HCT116 (cell line): ENCODE measurements around the gene TRAPPC14. TPM values are rescaled to one million over a fixed set of nuclear protein-coding genes. Genes with fewer than 3 reads are reported as not detected.

Experiments used
- ATAC-seq: fragments of 200-7000 bp; cut with Tn5 transposase; 2 replicates; pipeline ENCODE4 v1.9.1; 2020; ENCODE audit warnings: mild to moderate bottlenecking, moderate library complexity
- BruUV-seq: library from RNA; stranded (reverse); fragments of 400-500 nt; replicated peaks from 2 replicates; lab custom pipeline; 2021; lab: Mats Ljungman, UMichigan
- CTCF ChIA-PET: fragments of 300-600 bp; sonication (Branson Sonifier 250); formaldehyde crosslinking; loops from one replicate; lab custom pipeline; 2021; ENCODE audit warnings: antibody characterized with exemption; lab: Charles Lee
- POLR2A ChIA-PET: fragments of 300-600, 350-600 bp; sonication (Branson Sonifier 250); formaldehyde crosslinking; loops from one replicate; lab custom pipeline; 2021; ENCODE audit warnings: antibody characterized with exemption; lab: Charles Lee
- RAD21 ChIA-PET, 2 experiments: fragments of 300-600 bp; sonication (Branson Sonifier 250); formaldehyde crosslinking; loops; one replicate each; lab custom pipeline; 2023; ENCODE audit warnings: low total read pairs in 2 of 2; ENCODE audit not compliant: uncharacterized antibody in 2 of 2, unreplicated experiment in 2 of 2, low non-redundant PET in 1 of 2; lab: Charles Lee
- DNase-seq: peaks from one replicate; pipeline ENCODE4 v3.0.0-alpha.2; 2010; ENCODE audit warnings: low read depth, low spot score
- H2AFZ ChIP-seq: fragments of 200-600 bp; shearing (Covaris generic), sonication (generic); 2 replicates; pipeline ENCODE4 v1.6.1; 2017; ENCODE audit warnings: low read depth, mixed run types, mixed read lengths, antibody characterized with exemption, low read length; ENCODE audit not compliant: poor library complexity, severe bottlenecking
- H3K27ac ChIP-seq: 2 replicates; pipeline ENCODE4 v1.5.1; 2012; ENCODE audit warnings: low read depth, low read length
- H3K27me3 ChIP-seq: fragments of 200-600 bp; sonication (generic); 2 replicates; pipeline ENCODE4 v1.6.1; 2016; ENCODE audit warnings: mixed run types, low read length, mixed read lengths; ENCODE audit not compliant: insufficient read depth
- H3K36me3 ChIP-seq, 2 experiments: fragments of 200-500 bp in 1 of 2; fragments of 200-600 bp in 1 of 2; sonication (Bioruptor generic) in 1 of 2; sonication (generic) in 1 of 2; 2 replicates each; pipeline versions ENCODE4 v1.5.1 to v1.6.1; 2014 to 2016; ENCODE audit warnings: low read length in 2 of 2, inconsistent platforms in 1 of 2, mixed read lengths in 1 of 2, mixed run types in 1 of 2; ENCODE audit not compliant: insufficient read depth in 2 of 2, control insufficient read depth in 1 of 2
- H3K4me1 ChIP-seq, 2 experiments: fragments of 200-600 bp in 1 of 2; sonication (generic) in 1 of 2; 2 replicates each; pipeline versions ENCODE4 v1.5.1 to v1.6.1; 2012 to 2017; ENCODE audit warnings: low read length in 2 of 2, inconsistent platforms in 1 of 2, mild to moderate bottlenecking in 1 of 2, mixed read lengths in 1 of 2, mixed run types in 1 of 2, moderate library complexity in 1 of 2; ENCODE audit not compliant: insufficient read depth in 2 of 2, control insufficient read depth in 1 of 2
- H3K4me2 ChIP-seq: fragments of 200-600 bp; sonication (generic); 2 replicates; pipeline ENCODE4 v1.6.1; 2017; ENCODE audit warnings: mixed run types, low read length, mixed read lengths
- H3K4me3 ChIP-seq, 2 experiments: fragments of 200-600 bp in 1 of 2; sonication (generic) in 1 of 2; replicated peaks in 1 of 2; 2 replicates each; pipeline ENCODE4 v1.5.1; 2011 to 2016; ENCODE audit warnings: low read length in 2 of 2, control low read depth in 1 of 2, low read depth in 1 of 2, mild to moderate bottlenecking in 1 of 2, mixed read lengths in 1 of 2, mixed run types in 1 of 2
- H3K79me2 ChIP-seq: fragments of 200-600 bp; sonication (generic); 2 replicates; pipeline ENCODE4 v1.6.1; 2017; ENCODE audit warnings: mild to moderate bottlenecking, mixed run types, low read length, moderate library complexity, mixed read lengths; ENCODE audit not compliant: insufficient read depth
- H3K9ac ChIP-seq: fragments of 200-600 bp; sonication (generic); 2 replicates; pipeline ENCODE4 v1.6.1; 2016; ENCODE audit warnings: low read length, mixed read lengths
- H3K9me2 ChIP-seq: fragments of 200-600 bp; sonication (generic), shearing (Covaris generic); 2 replicates; pipeline ENCODE4 v1.6.1; 2017; ENCODE audit warnings: mixed run types, mild to moderate bottlenecking, moderate library complexity; ENCODE audit not compliant: insufficient read depth
- H3K9me3 ChIP-seq, 2 experiments: fragments of 200-500 bp in 1 of 2; fragments of 200-600 bp in 1 of 2; sonication (Bioruptor generic) in 1 of 2; sonication (generic) in 1 of 2; 2 replicates each; pipeline ENCODE4 v1.6.1; 2014 to 2017; ENCODE audit warnings: low read length in 2 of 2, mixed read lengths in 2 of 2, inconsistent platforms in 1 of 2, low read depth in 1 of 2, mild to moderate bottlenecking in 1 of 2, mixed run types in 1 of 2, moderate library complexity in 1 of 2; ENCODE audit not compliant: control insufficient read depth in 1 of 2, insufficient read depth in 1 of 2
- H4K20me1 ChIP-seq: fragments of 200-600 bp; sonication (generic), shearing (Covaris generic); 2 replicates; pipeline ENCODE4 v1.6.1; 2017; ENCODE audit warnings: mixed run types, mild to moderate bottlenecking, moderate library complexity; ENCODE audit not compliant: insufficient read depth
- CBX3 ChIP-seq: IDR thresholded peaks from 2 replicates; pipeline ENCODE4 v1.6.1; 2012; ENCODE audit warnings: low read depth
- CEBPB ChIP-seq: IDR thresholded peaks from 2 replicates; pipeline ENCODE4 v1.6.1; 2012; ENCODE audit warnings: low read depth
- ELF1 ChIP-seq: IDR thresholded peaks from 2 replicates; pipeline ENCODE4 v1.6.1; 2012; ENCODE audit warnings: low read depth, borderline replicate concordance
- EZH2phosphoT487 ChIP-seq: fragments of 200-600 bp; IDR thresholded peaks from 2 replicates; pipeline ENCODE4 v1.6.1; 2018; ENCODE audit warnings: antibody characterized with exemption, borderline replicate concordance
- FOSL1 ChIP-seq: IDR thresholded peaks from 2 replicates; pipeline ENCODE4 v1.6.1; 2012; ENCODE audit warnings: low read depth
- MAX ChIP-seq: IDR thresholded peaks from 2 replicates; pipeline ENCODE4 v1.6.1; 2012
- POLR2A ChIP-seq: IDR thresholded peaks from 2 replicates; pipeline ENCODE4 v1.7.0; 2011; ENCODE audit warnings: borderline replicate concordance; ENCODE audit not compliant: insufficient read depth, insufficient read length; ENCODE audit errors: extremely low read depth
- POLR2AphosphoS5 ChIP-seq: IDR thresholded peaks from 2 replicates; pipeline ENCODE4 v1.6.1; 2011; ENCODE audit warnings: mild to moderate bottlenecking, low read depth, low read length, moderate library complexity
- RAD21 ChIP-seq: IDR thresholded peaks from 2 replicates; pipeline ENCODE4 v1.6.1; 2012; ENCODE audit warnings: low read depth, mild to moderate bottlenecking
- REST ChIP-seq: IDR thresholded peaks from 2 replicates; pipeline ENCODE4 v1.6.1; 2012; ENCODE audit warnings: low read depth
- SIN3A ChIP-seq: IDR thresholded peaks from 2 replicates; pipeline ENCODE4 v1.6.1; 2012; ENCODE audit warnings: low read depth
- SP1 ChIP-seq: IDR thresholded peaks from 2 replicates; pipeline ENCODE4 v1.6.1; 2012; ENCODE audit warnings: low read depth
- YY1 ChIP-seq: IDR thresholded peaks from 2 replicates; pipeline ENCODE4 v1.6.1; 2011; ENCODE audit warnings: low read length, low read depth, moderate library complexity, mild to moderate bottlenecking; ENCODE audit not compliant: insufficient replicate concordance; ENCODE audit errors: extremely low read depth
- ZFX ChIP-seq: fragments of 450-650 bp; IDR thresholded peaks from 2 replicates; pipeline ENCODE4 v1.6.1; 2017
- ZNF274 ChIP-seq: fragments of 200-500 bp; sonication (Bioruptor generic); IDR thresholded peaks from 2 replicates; pipeline ENCODE4 v1.6.1; 2014; ENCODE audit warnings: mild to moderate bottlenecking, low read depth, low read length, inconsistent platforms
- intact Hi-C: fragments of 100-400 bp; cut with micrococcal nuclease; formaldehyde crosslinking; loops from 2 replicates; pipeline ENCODE4 v1.10.0; 2022
- total RNA-seq: library from RNA; stranded (reverse); gene quantifications from one replicate; pipeline ENCODE4 v1.2.1, GENCODE V29; 2021; ENCODE audit not compliant: unreplicated experiment
- TF ChIP-seq, protein P1 (sequence below), 3 experiments: fragments of 200-600 bp in 1 of 3; sonication (generic) in 1 of 3; IDR thresholded peaks in 2 of 3; conservative IDR thresholded peaks in 1 of 3; 2 replicates each; pipeline ENCODE4 v1.5.1; 2012 to 2017; ENCODE audit warnings: low read depth in 2 of 3, low read length in 2 of 3, antibody characterized with exemption in 1 of 3, borderline replicate concordance in 1 of 3, control low read depth in 1 of 3, mild to moderate bottlenecking in 1 of 3, mixed read lengths in 1 of 3, mixed run types in 1 of 3, moderate library complexity in 1 of 3; ENCODE audit not compliant: insufficient read depth in 1 of 3

TRAPPC14 gene
- total RNA-seq, 1 experiment from 2014 or later, result 23.2 TPM

DNA sequence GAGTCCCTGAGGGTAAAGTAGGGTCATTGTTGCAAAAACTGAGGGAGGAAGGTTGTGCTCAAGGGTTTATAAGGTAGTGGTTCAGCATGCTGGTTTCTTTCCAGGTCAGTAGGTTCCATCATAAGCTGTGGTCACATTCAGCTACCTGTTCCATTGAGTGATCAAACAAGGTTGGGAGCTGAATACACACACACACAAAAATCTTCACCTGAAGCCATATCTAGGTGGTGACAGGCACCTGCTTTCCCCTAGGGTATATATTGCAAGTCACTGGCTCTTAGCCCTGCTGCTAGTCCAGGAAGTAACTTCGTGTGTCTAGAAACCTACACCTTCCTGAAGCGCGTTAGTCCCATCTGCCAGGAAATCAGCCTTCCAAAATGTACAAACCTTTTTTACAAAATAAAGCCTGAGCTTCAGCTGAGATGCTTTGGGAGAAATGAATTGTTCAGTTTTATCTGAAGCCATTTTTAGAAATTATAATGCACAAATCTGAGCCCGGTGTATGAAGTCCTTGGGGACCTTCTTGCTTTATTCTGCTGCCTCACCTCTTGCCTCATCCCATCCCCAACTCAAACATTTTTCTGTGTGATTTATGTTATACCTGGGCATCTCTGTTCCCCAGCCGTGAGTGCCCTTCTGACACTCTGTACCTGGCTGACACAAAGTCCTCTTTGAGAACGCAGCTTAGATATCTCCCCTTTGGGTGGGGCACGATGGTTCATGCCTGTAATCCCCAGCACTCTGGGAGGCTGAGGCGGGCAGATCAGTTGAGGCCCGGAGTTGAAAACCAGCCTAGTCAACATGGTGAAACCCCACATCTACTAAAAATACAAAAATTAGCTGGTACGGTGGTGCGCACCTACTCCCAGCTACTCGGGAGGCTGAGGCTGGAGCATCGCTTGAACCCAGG lies 20.4 kb downstream of the TRAPPC14 start:
- no peaks in the 10 kb centered on the region for H3K79me2 ChIP-seq
- no peak for DNase-seq
- intact Hi-C loops, result no loop called here
- H3K27ac ChIP-seq, result no peak overlapping the region
- no peaks in the 10 kb centered on the region for H4K20me1 ChIP-seq
- no peaks in the 10 kb centered on the region for H3K36me3 ChIP-seq
- TF ChIP-seq RAD21 (no peak), ELF1 (no peak), SIN3A (no peak), ZFX (no peak), FOSL1 (no peak), CBX3 (no peak), REST (no peak), SP1 (no peak), ZNF274 (no peak), EZH2phosphoT487 (no peak), POLR2AphosphoS5 (no peak), YY1 (no peak), POLR2A (no peak), MAX (no peak), CEBPB (no peak)
- TF ChIP-seq, protein P1, sequence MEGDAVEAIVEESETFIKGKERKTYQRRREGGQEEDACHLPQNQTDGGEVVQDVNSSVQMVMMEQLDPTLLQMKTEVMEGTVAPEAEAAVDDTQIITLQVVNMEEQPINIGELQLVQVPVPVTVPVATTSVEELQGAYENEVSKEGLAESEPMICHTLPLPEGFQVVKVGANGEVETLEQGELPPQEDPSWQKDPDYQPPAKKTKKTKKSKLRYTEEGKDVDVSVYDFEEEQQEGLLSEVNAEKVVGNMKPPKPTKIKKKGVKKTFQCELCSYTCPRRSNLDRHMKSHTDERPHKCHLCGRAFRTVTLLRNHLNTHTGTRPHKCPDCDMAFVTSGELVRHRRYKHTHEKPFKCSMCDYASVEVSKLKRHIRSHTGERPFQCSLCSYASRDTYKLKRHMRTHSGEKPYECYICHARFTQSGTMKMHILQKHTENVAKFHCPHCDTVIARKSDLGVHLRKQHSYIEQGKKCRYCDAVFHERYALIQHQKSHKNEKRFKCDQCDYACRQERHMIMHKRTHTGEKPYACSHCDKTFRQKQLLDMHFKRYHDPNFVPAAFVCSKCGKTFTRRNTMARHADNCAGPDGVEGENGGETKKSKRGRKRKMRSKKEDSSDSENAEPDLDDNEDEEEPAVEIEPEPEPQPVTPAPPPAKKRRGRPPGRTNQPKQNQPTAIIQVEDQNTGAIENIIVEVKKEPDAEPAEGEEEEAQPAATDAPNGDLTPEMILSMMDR (IDR thresholded peaks at IDR 0.05 in 2 of 3, conservative IDR thresholded peaks at IDR 0.05 in 1 of 3; ENCODE audit: borderline replicate concordance in 1 of 3, insufficient read depth in 1 of 3, low read depth in 2 of 3, low read length in 2 of 3), result no peak
- TF ChIP-seq, all 23 proteins: peak for 0
- ChIA-PET RAD21 (interaction anchor here in 1 of 2 experiments (0.6 kb wide), 1 partner anchor 159 kb away, joined by 4 read pairs; no protein-coding TSS in a partner anchor), POLR2A (no interaction called here), CTCF (interaction anchor here (0.7 kb wide), 1 partner anchor 10 kb away, joined by 3 read pairs; the partner anchor contains the start of gene LAMTOR4)
- Histone ChIP-seq H3K9ac (no peak overlapping the region), H2AFZ (no peak overlapping the region), H3K27me3 (no peaks in the 10 kb centered on the region), H3K9me3 (no peaks in the 10 kb centered on the region), H3K4me1 (no peaks in the 10 kb centered on the region), H3K4me3 (no peak overlapping the region), H3K4me2 (no peak overlapping the region), H3K9me2 (no peaks in the 10 kb centered on the region)
- ATAC-seq, result no peak
- no TSS peak for BruUV-seq
